Measurements from ENCODE around the gene DCP1A. TPM values are rescaled to one million over a fixed set of nuclear protein-coding genes. Genes with fewer than 3 reads are reported as not detected.

DCP1A gene
- 31.5 TPM for total RNA-seq

DNA sequence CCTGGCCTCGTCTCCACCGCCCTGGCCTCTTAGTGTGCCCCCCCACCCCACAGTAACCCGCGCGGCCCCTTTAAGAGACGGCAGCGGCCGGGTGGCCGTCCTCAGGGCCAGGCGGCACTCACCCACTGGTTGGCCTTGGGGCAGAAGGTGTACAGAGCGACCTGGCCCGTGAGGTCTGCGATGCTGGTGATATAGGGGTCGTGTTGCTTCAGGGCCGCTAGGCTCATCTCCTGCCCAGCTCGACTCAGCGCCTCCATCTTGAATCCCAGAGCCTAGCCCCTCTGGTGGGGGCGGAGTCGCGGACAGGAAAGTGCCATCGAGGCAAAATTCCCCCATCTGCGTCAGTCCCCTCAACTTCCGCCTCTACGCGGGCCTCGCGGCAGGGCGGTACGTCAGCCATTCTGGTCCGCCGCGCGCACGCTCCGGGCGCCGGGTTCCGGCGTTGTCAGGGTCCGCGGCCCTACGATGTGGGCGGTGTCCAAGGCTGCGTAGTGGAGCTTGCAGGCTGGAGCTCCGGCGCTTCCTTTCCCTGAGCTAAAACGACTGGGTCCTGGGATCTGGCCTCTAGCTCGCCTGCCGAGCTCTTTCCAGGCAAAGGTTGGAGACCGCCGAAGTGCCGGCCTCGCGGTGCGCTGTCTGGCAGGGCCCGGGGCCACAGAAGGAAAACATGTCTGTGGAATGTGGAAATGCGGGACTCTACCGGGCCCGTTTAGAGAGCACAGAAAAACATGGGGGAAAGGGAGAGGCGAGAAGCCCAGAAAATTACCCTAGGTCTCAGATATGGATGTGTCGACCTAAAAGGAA, at the start of gene DCP1A:
DCP1A (minus strand) TSS at position 283 of the 804 bp plus-strand sequence; CDS start at position 257, 26 bp downstream.

DNA sequence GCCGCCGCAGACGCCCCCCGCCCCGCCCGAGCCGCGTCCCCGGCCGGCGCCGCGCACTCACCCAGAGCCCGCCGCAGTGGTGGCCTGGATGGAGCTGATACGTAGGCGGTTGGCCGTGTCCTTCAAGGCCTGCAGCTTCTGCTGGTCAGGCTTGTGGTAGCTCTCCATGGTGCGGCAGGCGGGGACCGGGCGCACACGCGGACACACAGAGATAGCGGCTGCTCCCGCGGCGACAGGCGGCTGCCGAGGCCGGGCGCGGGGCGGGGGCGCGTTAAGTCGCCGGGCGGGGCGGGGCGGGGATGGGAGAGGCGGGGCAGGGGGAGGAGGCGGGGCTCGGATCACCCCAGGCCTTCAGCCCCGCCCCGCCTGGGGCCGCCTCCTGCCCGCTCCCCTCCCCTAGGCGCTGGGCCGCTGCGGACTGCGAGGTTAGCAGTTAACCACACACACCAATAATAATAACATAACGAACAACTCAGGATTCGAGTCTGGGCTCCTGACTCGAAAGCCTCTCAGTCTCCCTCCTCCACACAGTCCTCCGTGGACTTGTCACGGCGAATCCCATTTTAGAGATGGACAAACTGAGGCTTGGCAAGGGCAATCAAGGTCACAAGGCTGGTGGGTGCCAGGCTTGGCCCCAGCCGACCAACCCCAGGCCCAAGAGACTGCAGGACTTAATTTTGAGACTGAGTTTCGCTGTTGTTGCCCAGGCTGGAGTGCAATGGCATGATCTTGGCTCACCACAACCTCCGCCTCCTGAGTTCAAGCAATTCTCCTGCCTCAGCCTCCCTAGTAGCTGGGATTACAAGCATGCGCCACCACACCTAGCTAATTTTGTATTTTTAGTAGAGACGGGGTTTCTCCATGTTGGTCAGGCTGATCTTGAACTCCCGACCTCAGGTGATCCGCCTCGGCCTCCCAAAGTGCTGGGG, 91.3 kb downstream of the DCP1A start, which contains the start of gene TKT:
TKT (minus strand) TSS at position 248 of the 929 bp plus-strand sequence; CDS start at position 168, 80 bp downstream.

Other genes with a start within 250 kb of the DCP1A start
- 16.8 TPM for gene RFT1, start 217.1 kb downstream of the DCP1A start, total RNA-seq
- gene PRKCD, start 186.3 kb downstream of the DCP1A start, total RNA-seq: 5.9 TPM
- 128 TPM for gene TKT, start 91.5 kb downstream of the DCP1A start, total RNA-seq
- gene CACNA1D, start 147.1 kb upstream of the DCP1A start, total RNA-seq: 25.9 TPM

Data from camera-type eye (tissue), 1 donor.